ENCODE measurements around the gene RBKS. TPM values are rescaled to one million over a fixed set of nuclear protein-coding genes. Genes with fewer than 3 reads are reported as not detected.

RBKS gene
- total RNA-seq, 4 donors from 2014 or later, result 1.6 to 5.4 (median 3.3) TPM

DNA sequence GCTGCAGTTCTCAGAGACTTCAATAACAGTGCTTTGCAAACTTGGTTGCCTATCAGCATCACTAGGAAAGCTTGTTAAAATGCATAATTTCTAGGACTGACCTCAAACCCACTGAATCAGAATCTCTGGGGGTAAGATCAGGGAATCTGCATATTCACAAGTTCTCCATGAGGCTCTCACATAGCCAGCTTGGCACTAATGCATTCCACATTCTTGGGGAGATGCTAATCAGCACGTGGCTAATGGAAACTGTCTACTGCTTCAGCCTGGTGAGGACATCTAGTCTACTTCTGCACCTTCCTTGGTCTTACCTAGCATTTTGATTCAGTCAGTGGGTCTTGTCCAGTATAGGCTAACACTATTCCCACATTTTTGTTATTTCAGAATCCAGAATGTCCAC is 56.3 kb downstream of the RBKS start:
- DNase-seq, result no peak
- TF ChIP-seq POLR2A (IDR thresholded peaks at IDR 0.05), result no peak
- TF ChIP-seq, protein P1, sequence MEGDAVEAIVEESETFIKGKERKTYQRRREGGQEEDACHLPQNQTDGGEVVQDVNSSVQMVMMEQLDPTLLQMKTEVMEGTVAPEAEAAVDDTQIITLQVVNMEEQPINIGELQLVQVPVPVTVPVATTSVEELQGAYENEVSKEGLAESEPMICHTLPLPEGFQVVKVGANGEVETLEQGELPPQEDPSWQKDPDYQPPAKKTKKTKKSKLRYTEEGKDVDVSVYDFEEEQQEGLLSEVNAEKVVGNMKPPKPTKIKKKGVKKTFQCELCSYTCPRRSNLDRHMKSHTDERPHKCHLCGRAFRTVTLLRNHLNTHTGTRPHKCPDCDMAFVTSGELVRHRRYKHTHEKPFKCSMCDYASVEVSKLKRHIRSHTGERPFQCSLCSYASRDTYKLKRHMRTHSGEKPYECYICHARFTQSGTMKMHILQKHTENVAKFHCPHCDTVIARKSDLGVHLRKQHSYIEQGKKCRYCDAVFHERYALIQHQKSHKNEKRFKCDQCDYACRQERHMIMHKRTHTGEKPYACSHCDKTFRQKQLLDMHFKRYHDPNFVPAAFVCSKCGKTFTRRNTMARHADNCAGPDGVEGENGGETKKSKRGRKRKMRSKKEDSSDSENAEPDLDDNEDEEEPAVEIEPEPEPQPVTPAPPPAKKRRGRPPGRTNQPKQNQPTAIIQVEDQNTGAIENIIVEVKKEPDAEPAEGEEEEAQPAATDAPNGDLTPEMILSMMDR (IDR thresholded peaks at IDR 0.05), result no peak
- H3K4me3 ChIP-seq, result no peak overlapping the region
- H3K36me3 ChIP-seq, result no peaks in the 10 kb centered on the region
- H3K27me3 ChIP-seq, result no peaks in the 10 kb centered on the region
- H3K27ac ChIP-seq, result no peak overlapping the region
- H3K9me3 ChIP-seq, result no peaks in the 10 kb centered on the region
- no peaks in the 10 kb centered on the region for H3K4me1 ChIP-seq
- intact Hi-C loops (cut with DNase I; ENCODE audit: low total_unique reads), result no loop called here

DNA sequence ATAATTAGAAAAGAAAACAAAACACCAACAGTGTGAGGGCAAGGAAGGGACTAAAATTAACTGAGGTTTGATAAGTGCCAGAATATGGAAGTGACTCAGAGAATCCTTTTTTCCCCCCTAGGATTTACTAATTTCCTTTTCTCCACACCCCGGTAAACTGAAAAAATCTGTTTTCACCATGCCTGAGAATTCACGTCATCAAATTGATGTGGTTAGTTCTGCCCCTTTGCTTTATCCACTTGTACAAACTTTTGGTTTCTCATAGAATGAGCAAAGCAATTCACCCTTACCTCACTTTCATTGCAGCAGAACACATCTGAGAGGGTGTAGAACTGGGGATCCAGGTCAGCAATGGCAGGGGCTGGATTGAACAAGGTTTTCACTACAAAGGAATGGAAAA is 57.8 kb downstream of the RBKS start:
- intact Hi-C loops (cut with DNase I; ENCODE audit: low total_unique reads), result no loop called here
- TF ChIP-seq, protein P1 (IDR thresholded peaks at IDR 0.05), result no peak
- TF ChIP-seq POLR2A (IDR thresholded peaks at IDR 0.05), result no peak
- Histone ChIP-seq H3K27ac (no peak overlapping the region), H3K36me3 (no peaks in the 10 kb centered on the region), H3K9me3 (no peaks in the 10 kb centered on the region), H3K4me3 (no peak overlapping the region), H3K27me3 (no peaks in the 10 kb centered on the region), H3K4me1 (no peaks in the 10 kb centered on the region)
- DNase-seq, result no peak

DNA sequence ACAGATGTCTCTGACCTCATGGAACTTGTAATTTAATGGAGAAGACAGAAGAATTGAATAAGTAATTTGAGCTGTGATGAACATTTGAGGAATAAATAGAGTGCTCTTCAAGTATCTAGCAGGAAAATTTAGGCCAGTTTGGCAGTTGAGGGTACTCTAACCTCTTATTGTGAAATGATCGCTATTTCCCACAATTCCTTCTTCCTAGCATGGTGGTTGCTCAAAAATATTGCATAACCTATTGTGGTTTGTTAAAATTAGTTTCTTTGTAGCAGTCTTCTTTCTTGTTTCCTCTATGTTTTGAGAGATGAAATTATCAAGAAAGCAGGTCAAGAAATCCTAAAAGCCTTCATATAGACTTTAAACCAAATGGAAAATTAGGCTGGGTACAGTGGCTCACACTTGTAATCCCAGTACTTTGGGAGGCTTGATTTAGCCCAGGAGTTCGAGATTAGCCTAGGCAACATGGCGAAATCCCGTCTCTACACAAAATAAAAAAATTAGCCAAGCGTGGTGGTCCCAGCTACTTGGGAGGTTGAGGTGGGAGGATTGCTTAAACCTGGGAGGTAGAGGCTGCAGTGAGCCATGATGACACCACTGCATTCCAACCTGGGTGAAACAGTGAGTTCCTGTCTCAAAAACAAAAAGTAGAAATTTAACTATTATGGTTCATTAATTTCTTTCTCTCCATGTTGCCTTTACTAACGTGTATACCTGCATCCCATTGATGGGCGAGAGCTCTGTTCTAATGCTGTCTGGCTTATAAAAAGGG is 58.7 kb downstream of the RBKS start:
- H3K4me1 ChIP-seq, result no peaks in the 10 kb centered on the region
- intact Hi-C loops (cut with DNase I; ENCODE audit: low total_unique reads), result no loop called here
- H3K36me3 ChIP-seq, result no peaks in the 10 kb centered on the region
- H3K4me3 ChIP-seq, result no peak overlapping the region
- no peaks in the 10 kb centered on the region for H3K27me3 ChIP-seq
- H3K27ac ChIP-seq, result no peak overlapping the region
- H3K9me3 ChIP-seq, result no peaks in the 10 kb centered on the region
- TF ChIP-seq POLR2A (IDR thresholded peaks at IDR 0.05), result no peak
- TF ChIP-seq, protein P1 (IDR thresholded peaks at IDR 0.05), result no peak
- no peak for DNase-seq

DNA sequence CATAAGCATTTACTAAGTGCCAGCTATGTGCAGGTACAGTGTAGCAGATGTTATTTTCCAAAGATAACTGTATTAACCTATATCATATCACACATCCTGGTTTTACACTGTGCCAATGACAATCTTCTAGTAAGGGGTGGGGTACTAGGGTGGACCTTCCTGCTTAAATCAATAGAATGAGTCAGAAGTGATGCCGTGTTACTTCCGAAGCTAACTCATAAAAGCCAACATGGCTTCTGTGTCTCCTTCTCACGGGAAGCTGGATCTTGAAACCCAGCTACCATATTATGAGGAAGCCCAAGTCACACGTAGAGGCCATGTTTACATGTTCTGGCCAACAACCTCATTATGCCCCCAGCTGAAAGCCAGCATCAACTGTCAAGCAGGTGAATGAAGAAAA is 59.5 kb downstream of the RBKS start:
- intact Hi-C loops (cut with DNase I; ENCODE audit: low total_unique reads), result no loop called here

DNA sequence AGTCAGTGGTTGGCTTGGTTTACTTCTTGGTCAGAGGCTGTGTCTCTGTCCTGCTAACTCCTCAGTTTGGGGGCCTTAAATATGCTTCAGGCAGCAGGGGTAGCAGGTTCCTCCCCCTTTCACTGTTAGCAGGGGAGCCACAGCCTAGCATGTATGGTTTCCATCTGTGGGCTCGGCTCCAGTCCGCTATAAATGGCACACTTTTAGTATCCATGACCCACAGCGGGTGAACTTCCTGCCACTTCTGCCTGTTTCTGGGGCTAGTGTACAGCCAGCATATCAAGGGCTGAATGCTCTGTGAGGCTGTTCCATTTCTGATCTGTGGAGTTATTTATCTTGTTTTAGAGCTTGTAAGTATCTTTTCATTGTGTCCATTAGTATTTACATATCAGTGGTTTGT is 60.4 kb downstream of the RBKS start:
- intact Hi-C loops (cut with DNase I; ENCODE audit: low total_unique reads), result no loop called here

More for the DNA sequence above, 59.5 kb downstream of the RBKS start:
- H3K4me3 ChIP-seq, result no peak overlapping the region
- no peak for TF ChIP-seq POLR2A (IDR thresholded peaks at IDR 0.05)
- TF ChIP-seq, protein P1 (IDR thresholded peaks at IDR 0.05), result no peak
- no peaks in the 10 kb centered on the region for H3K4me1 ChIP-seq
- no peaks in the 10 kb centered on the region for H3K36me3 ChIP-seq
- no peak overlapping the region for H3K27ac ChIP-seq
- no peak for DNase-seq
- no peaks in the 10 kb centered on the region for H3K9me3 ChIP-seq
- no peaks in the 10 kb centered on the region for H3K27me3 ChIP-seq

More for the DNA sequence above, 60.4 kb downstream of the RBKS start:
- TF ChIP-seq, protein P1 (IDR thresholded peaks at IDR 0.05), result no peak
- no peak for TF ChIP-seq POLR2A (IDR thresholded peaks at IDR 0.05)
- Histone ChIP-seq H3K27ac (no peak overlapping the region), H3K9me3 (no peaks in the 10 kb centered on the region), H3K4me1 (no peaks in the 10 kb centered on the region), H3K4me3 (no peak overlapping the region), H3K36me3 (no peaks in the 10 kb centered on the region), H3K27me3 (no peaks in the 10 kb centered on the region)
- DNase-seq, result no peak
